Measurements from ENCODE around the gene DLGAP1. TPM values are rescaled to one million over a fixed set of nuclear protein-coding genes. Genes with fewer than 3 reads are reported as not detected.

Gene DLGAP1
- total RNA-seq, 1 donor from 2014 or later, result 3.2 TPM

DNA sequence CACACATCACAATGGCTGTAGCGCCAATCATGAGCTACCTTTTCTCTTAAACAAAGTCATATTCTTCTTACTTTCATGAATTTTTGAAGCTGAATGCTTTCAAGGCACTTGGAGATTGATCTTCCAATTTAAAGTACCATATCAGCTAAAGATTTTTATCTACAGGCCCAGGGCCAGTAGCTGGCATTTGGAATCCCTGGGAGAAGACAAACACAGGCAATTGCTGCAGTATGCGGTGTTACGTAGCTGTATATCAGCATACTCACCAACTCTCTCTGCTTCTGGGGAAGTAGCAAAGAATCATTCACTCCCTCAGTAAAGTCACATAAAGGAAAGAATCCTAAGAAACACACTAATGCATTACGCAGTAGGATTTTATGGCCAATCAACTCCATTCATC lies 202.3 kb downstream of the DLGAP1 start:
- no peaks in the 10 kb centered on the region for H3K27me3 ChIP-seq

DNA sequence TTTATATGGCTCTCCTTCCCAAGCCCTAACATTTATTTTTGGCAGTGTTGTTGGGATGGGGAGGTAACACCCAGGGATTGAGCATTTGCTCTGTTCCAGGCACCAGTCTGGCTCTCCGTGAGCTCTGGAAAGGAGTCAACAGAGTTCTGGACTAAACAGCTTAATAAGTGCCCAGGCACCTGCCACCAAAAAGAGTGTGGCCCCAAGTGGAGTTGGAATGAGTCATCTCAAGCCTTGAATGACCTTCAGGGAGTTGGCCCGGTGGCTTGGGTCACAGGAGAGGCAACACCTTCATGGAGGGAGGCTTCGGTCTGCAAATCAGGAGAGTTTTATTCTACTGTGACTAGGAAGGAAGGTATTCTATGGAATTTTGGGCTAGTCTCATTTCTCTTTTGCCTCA lies 203.2 kb downstream of the DLGAP1 start:
- no peaks in the 10 kb centered on the region for H3K4me1 ChIP-seq
- no peak overlapping the region for H3K4me3 ChIP-seq
- no peaks in the 10 kb centered on the region for H3K9me3 ChIP-seq
- H3K27ac ChIP-seq, result no peak overlapping the region
- intact Hi-C loops (cut with DNase I), result no loop called here
- H3K36me3 ChIP-seq, result no peaks in the 10 kb centered on the region
- H3K27me3 ChIP-seq, result no peaks in the 10 kb centered on the region
- no peak for DNase-seq (ENCODE audit: extremely low spot score in 2 of 2)
- TF ChIP-seq, protein P1, sequence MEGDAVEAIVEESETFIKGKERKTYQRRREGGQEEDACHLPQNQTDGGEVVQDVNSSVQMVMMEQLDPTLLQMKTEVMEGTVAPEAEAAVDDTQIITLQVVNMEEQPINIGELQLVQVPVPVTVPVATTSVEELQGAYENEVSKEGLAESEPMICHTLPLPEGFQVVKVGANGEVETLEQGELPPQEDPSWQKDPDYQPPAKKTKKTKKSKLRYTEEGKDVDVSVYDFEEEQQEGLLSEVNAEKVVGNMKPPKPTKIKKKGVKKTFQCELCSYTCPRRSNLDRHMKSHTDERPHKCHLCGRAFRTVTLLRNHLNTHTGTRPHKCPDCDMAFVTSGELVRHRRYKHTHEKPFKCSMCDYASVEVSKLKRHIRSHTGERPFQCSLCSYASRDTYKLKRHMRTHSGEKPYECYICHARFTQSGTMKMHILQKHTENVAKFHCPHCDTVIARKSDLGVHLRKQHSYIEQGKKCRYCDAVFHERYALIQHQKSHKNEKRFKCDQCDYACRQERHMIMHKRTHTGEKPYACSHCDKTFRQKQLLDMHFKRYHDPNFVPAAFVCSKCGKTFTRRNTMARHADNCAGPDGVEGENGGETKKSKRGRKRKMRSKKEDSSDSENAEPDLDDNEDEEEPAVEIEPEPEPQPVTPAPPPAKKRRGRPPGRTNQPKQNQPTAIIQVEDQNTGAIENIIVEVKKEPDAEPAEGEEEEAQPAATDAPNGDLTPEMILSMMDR (IDR thresholded peaks at IDR 0.05), result no peak
- TF ChIP-seq POLR2A (IDR thresholded peaks at IDR 0.05), result no peak
- no peak for TF ChIP-seq POLR2AphosphoS5 (IDR thresholded peaks at IDR 0.05; ENCODE audit: insufficient read depth in 1 of 2, low read depth in 1 of 2)

More for the DNA sequence above, 202.3 kb downstream of the DLGAP1 start:
- intact Hi-C loops (cut with DNase I), result no loop called here
- Histone ChIP-seq H3K27ac (no peak overlapping the region), H3K4me1 (no peaks in the 10 kb centered on the region), H3K36me3 (no peaks in the 10 kb centered on the region), H3K9me3 (no peaks in the 10 kb centered on the region), H3K4me3 (no peak overlapping the region)
- TF ChIP-seq, protein P1 (IDR thresholded peaks at IDR 0.05), result no peak
- TF ChIP-seq POLR2AphosphoS5 (IDR thresholded peaks at IDR 0.05; ENCODE audit: insufficient read depth in 1 of 2, low read depth in 1 of 2) (no peak), POLR2A (IDR thresholded peaks at IDR 0.05) (no peak)
- DNase-seq (ENCODE audit: extremely low spot score in 2 of 2), result no peak

DNA sequence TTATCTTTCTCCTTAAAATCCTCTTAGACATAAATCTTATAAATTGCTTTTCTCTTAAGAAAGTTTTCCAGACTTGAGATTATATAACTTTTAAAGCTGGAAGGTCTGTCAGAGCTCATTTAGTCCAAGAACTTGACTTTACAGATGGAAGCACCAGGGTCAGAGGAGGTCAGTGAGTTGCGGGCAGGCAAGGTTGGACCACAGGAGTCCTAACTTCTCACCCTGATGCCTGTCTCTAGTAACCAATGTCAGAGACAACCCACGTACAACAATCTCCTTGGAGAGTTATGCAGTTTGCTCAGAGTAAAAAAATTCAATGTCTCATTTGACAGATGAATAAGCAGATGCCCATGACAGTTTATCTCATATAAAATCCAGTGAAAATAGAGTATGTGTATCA lies 203.9 kb downstream of the DLGAP1 start:
- intact Hi-C loops (cut with DNase I), result no loop called here
- Histone ChIP-seq H3K27me3 (no peaks in the 10 kb centered on the region), H3K4me3 (no peak overlapping the region), H3K27ac (no peak overlapping the region), H3K9me3 (no peaks in the 10 kb centered on the region), H3K4me1 (no peaks in the 10 kb centered on the region), H3K36me3 (no peaks in the 10 kb centered on the region)
- TF ChIP-seq POLR2A (IDR thresholded peaks at IDR 0.05) (no peak), POLR2AphosphoS5 (IDR thresholded peaks at IDR 0.05; ENCODE audit: insufficient read depth in 1 of 2, low read depth in 1 of 2) (no peak)
- TF ChIP-seq, protein P1 (IDR thresholded peaks at IDR 0.05), result no peak
- DNase-seq (ENCODE audit: extremely low spot score in 2 of 2), result no peak

DNA sequence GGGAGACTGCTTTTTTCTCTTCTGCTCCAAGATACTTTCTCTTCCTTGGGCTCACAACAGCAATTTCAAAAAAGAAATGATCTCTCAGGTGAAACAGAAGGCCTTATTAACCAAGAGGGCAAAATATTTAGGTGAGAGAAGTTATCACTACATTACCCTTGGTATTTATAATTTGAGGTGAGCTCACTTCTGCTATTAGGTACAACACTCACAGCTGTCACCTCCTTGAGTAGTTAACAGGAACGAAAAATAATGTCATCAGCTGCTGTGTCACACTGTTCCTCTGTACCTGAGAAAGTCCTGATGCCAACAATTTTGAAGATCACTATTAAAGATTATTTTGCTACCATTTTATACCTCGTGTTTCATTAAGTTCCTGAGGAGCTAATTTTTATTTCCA lies 205.0 kb downstream of the DLGAP1 start:
- TF ChIP-seq POLR2AphosphoS5 (IDR thresholded peaks at IDR 0.05; ENCODE audit: insufficient read depth in 1 of 2, low read depth in 1 of 2), result no peak
- TF ChIP-seq, protein P1 (IDR thresholded peaks at IDR 0.05), result no peak
- no peak for TF ChIP-seq POLR2A (IDR thresholded peaks at IDR 0.05)
- no peak overlapping the region for H3K4me3 ChIP-seq
- H3K4me1 ChIP-seq, result no peaks in the 10 kb centered on the region
- no peak overlapping the region for H3K27ac ChIP-seq
- no peak for DNase-seq (ENCODE audit: extremely low spot score in 2 of 2)
- H3K9me3 ChIP-seq, result no peaks in the 10 kb centered on the region
- no peaks in the 10 kb centered on the region for H3K36me3 ChIP-seq
- intact Hi-C loops (cut with DNase I), result no loop called here
- H3K27me3 ChIP-seq, result no peaks in the 10 kb centered on the region

DNA sequence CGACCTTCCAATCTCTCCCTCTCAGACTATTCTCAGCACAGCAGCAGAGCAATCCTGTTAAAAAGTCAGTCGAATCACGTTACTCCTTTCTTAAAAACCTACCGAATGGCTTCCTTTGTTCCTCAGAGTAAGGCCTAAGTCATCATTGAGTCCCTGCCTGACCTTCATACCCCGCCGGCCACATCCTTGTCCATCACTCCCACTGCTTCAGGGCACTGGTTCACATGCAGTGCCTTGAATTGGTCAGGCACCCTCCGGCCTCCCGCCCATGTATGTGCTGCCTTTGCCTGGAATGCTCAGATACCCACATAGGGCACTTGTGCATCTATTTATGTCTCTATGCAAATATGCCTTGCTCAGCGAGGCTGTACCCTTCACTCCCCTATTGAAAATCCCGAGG lies 206.4 kb downstream of the DLGAP1 start:
- H3K4me3 ChIP-seq, result no peak overlapping the region
- intact Hi-C loops (cut with DNase I), result no loop called here

More for the DNA sequence above, 206.4 kb downstream of the DLGAP1 start:
- H3K36me3 ChIP-seq, result no peaks in the 10 kb centered on the region
- no peak for DNase-seq (ENCODE audit: extremely low spot score in 2 of 2)
- TF ChIP-seq POLR2A (IDR thresholded peaks at IDR 0.05), result no peak
- no peak for TF ChIP-seq POLR2AphosphoS5 (IDR thresholded peaks at IDR 0.05; ENCODE audit: insufficient read depth in 1 of 2, low read depth in 1 of 2)
- TF ChIP-seq, protein P1 (IDR thresholded peaks at IDR 0.05), result no peak
- no peaks in the 10 kb centered on the region for H3K4me1 ChIP-seq
- H3K9me3 ChIP-seq, result no peaks in the 10 kb centered on the region
- no peak overlapping the region for H3K27ac ChIP-seq
- H3K27me3 ChIP-seq, result no peaks in the 10 kb centered on the region
